NT2/D1 (cell line): ENCODE results near the gene TTC39B.

Experiments used
- DNase-seq: peaks from one replicate; pipeline ENCODE4 v3.0.0-alpha.2; 2011; ENCODE audit warnings: low read depth, low spot score
- H3K27me3 ChIP-seq: 2 replicates; pipeline ENCODE4 v1.6.0; 2011; ENCODE audit warnings: mild to moderate bottlenecking; ENCODE audit not compliant: insufficient read length, insufficient read depth
- H3K36me3 ChIP-seq: 2 replicates; pipeline ENCODE4 v1.6.1; 2011; ENCODE audit warnings: mild to moderate bottlenecking, low read length, mixed read lengths; ENCODE audit not compliant: insufficient read depth, insufficient read length
- H3K4me1 ChIP-seq: 2 replicates; pipeline ENCODE4 v1.5.1; 2011; ENCODE audit not compliant: insufficient read depth, insufficient read length
- H3K4me3 ChIP-seq: 2 replicates; pipeline ENCODE4 v1.5.1; 2011; ENCODE audit warnings: low read depth; ENCODE audit not compliant: insufficient read length
- H3K9ac ChIP-seq: 2 replicates; pipeline ENCODE4 v1.6.0; 2011; ENCODE audit warnings: low read depth; ENCODE audit not compliant: insufficient read length
- H3K9me3 ChIP-seq: 2 replicates; pipeline ENCODE4 v1.5.1; 2011; ENCODE audit warnings: mild to moderate bottlenecking, low read length; ENCODE audit not compliant: insufficient read depth
- SUZ12 ChIP-seq: IDR thresholded peaks from 2 replicates; pipeline ENCODE4 v1.6.1; 2011; ENCODE audit not compliant: insufficient read length, insufficient read depth; ENCODE audit errors: extremely low read depth
- YY1 ChIP-seq: IDR thresholded peaks from 2 replicates; pipeline ENCODE4 v1.6.1; 2011; ENCODE audit not compliant: insufficient read length, insufficient read depth
- ZNF274 ChIP-seq: IDR thresholded peaks from 2 replicates; pipeline ENCODE4 v1.6.1; 2011; ENCODE audit warnings: mild to moderate bottlenecking, low read depth, low read length

TTC39B gene

GRCh38 chr9:15142878-15143534, 164.0 kb downstream of the TTC39B start:
- Histone ChIP-seq H3K9me3 (peaks cover 3% of the 10 kb centered on the region; the same call in 1 of the 2 replicates), H3K4me1 (no peaks in the 10 kb centered on the region), H3K4me3 (no peak overlapping the region), H3K9ac (no peak overlapping the region), H3K36me3 (no peaks in the 10 kb centered on the region), H3K27me3 (no peaks in the 10 kb centered on the region)
- peak; percentile 60 for DNase-seq
- TF ChIP-seq YY1 (no peak), ZNF274 (no peak), SUZ12 (no peak)

- no peak for TF ChIP-seq SUZ12
- TF ChIP-seq YY1 = no peak
- no peak for TF ChIP-seq ZNF274
- Histone ChIP-seq H3K4me3 (no peak overlapping the region), H3K4me1 (no peaks in the 10 kb centered on the region)
Measured at GRCh38 chr9:15140051-15140450, 167.0 kb downstream of the TTC39B start.

GRCh38 chr9:15139469-15139868, 167.5 kb downstream of the TTC39B start:
- H3K4me3 ChIP-seq = no peak overlapping the region
- H3K9ac ChIP-seq = no peak overlapping the region
- H3K27me3 ChIP-seq = no peaks in the 10 kb centered on the region
- TF ChIP-seq SUZ12 = no peak
- no peak for TF ChIP-seq ZNF274
- TF ChIP-seq YY1 = no peak
- H3K9me3 ChIP-seq = peaks cover 23% of the 10 kb centered on the region
- H3K36me3 ChIP-seq = no peaks in the 10 kb centered on the region
- H3K4me1 ChIP-seq = no peaks in the 10 kb centered on the region
- DNase-seq = no peak

More at GRCh38 chr9:15140051-15140450, 167.0 kb downstream of the TTC39B start:
- DNase-seq = no peak
- H3K36me3 ChIP-seq = no peaks in the 10 kb centered on the region
- no peak overlapping the region for H3K9ac ChIP-seq
- peaks cover 23% of the 10 kb centered on the region for H3K9me3 ChIP-seq
- no peaks in the 10 kb centered on the region for H3K27me3 ChIP-seq

- H3K9me3 ChIP-seq = peaks cover 23% of the 10 kb centered on the region
- H3K36me3 ChIP-seq = no peaks in the 10 kb centered on the region
- H3K9ac ChIP-seq = no peak overlapping the region
- H3K4me3 ChIP-seq = no peak overlapping the region
- H3K27me3 ChIP-seq = no peaks in the 10 kb centered on the region
- no peak for TF ChIP-seq SUZ12
- no peak for TF ChIP-seq ZNF274
- no peak for TF ChIP-seq YY1
- no peaks in the 10 kb centered on the region for H3K4me1 ChIP-seq
- DNase-seq = peak; percentile 70
Measured at GRCh38 chr9:15138357-15138686, 168.7 kb downstream of the TTC39B start.

GRCh38 chr9:15137658-15138356, 169.2 kb downstream of the TTC39B start:
- Histone ChIP-seq H3K4me1 (no peaks in the 10 kb centered on the region), H3K9ac (no peak overlapping the region), H3K27me3 (no peaks in the 10 kb centered on the region), H3K36me3 (no peaks in the 10 kb centered on the region), H3K4me3 (no peak overlapping the region), H3K9me3 (peaks cover 23% of the 10 kb centered on the region)
- TF ChIP-seq ZNF274 (no peak), SUZ12 (no peak), YY1 (no peak)
- no peak for DNase-seq

GRCh38 chr9:15137089-15137488, 169.9 kb downstream of the TTC39B start:
- DNase-seq = no peak
- no peak for TF ChIP-seq YY1
- no peak for TF ChIP-seq SUZ12
- no peak for TF ChIP-seq ZNF274
- Histone ChIP-seq H3K9ac (no peak overlapping the region), H3K4me1 (no peaks in the 10 kb centered on the region), H3K4me3 (no peak overlapping the region), H3K27me3 (no peaks in the 10 kb centered on the region), H3K9me3 (peaks cover 23% of the 10 kb centered on the region), H3K36me3 (no peaks in the 10 kb centered on the region)

GRCh38 chr9:15136646-15137045, 170.4 kb downstream of the TTC39B start:
- Histone ChIP-seq H3K9me3 (peaks cover 23% of the 10 kb centered on the region), H3K9ac (no peak overlapping the region), H3K27me3 (no peaks in the 10 kb centered on the region), H3K4me3 (no peak overlapping the region), H3K36me3 (no peaks in the 10 kb centered on the region), H3K4me1 (no peaks in the 10 kb centered on the region)
- no peak for TF ChIP-seq SUZ12
- DNase-seq = no peak
